K562 (cell line): ENCODE results near the gene SLC16A5. TPM values are rescaled to one million over a fixed set of nuclear protein-coding genes. Genes with fewer than 3 reads are reported as not detected.

Source experiments
- EGR1 ChIP-seq: fragments of 450-650 bp; conservative IDR thresholded peaks from 2 replicates; pipeline ENCODE4 v1.6.1; 2017; ENCODE audit warnings: mild to moderate bottlenecking
- HDAC1 ChIP-seq, 2 experiments: fragments of 450-650 bp; IDR thresholded peaks; 2 replicates each; pipeline ENCODE4 v1.6.1; 2016 to 2017; ENCODE audit warnings: inconsistent platforms in 1 of 2, mild to moderate bottlenecking in 1 of 2, moderate library complexity in 1 of 2
- HMGN3 ChIP-seq: IDR thresholded peaks from 2 replicates; pipeline ENCODE4 v1.6.1; 2011; ENCODE audit warnings: borderline replicate concordance, low read depth, mild to moderate bottlenecking, mixed read lengths, low read length; ENCODE audit not compliant: insufficient read length; ENCODE audit errors: extremely low read depth
- MGA ChIP-seq: fragments of 450-650 bp; IDR thresholded peaks from 2 replicates; pipeline ENCODE4 v1.6.1; 2016; ENCODE audit warnings: mild to moderate bottlenecking, moderate library complexity
- MTA3 ChIP-seq: fragments of 450-650 bp; formaldehyde crosslinking; IDR thresholded peaks from 2 replicates; pipeline ENCODE4 v1.6.1; 2017; ENCODE audit warnings: mild to moderate bottlenecking, borderline replicate concordance
- PCBP1 ChIP-seq: fragments of 200-400 bp; formaldehyde crosslinking; IDR thresholded peaks from 2 replicates; pipeline ENCODE4 v1.6.1; 2018; ENCODE audit warnings: mild to moderate bottlenecking, low read depth, low read length; ENCODE audit not compliant: poor library complexity, severe bottlenecking
- PHF8 ChIP-seq: fragments of 200-600 bp; sonication (generic); IDR thresholded peaks from 2 replicates; pipeline ENCODE4 v1.6.1; 2012; ENCODE audit warnings: mixed run types, mild to moderate bottlenecking, inconsistent platforms, low read length, moderate library complexity, borderline replicate concordance
- RREB1 ChIP-seq: fragments of 250-450 bp; sonication (Bioruptor Pico); IDR thresholded peaks from 2 replicates; pipeline ENCODE4 v1.4.0; 2020
- polyA plus RNA-seq, 8 experiments: library from polyadenylated mRNA; depleted of rRNA in 4 of 8; stranded (reverse) in 5 of 8; unstranded in 3 of 8; fragments of >200 nt; fragmentation: Nextera tagmentation in 2 of 8; fragmentation: Illumina TruSeq in 1 of 8; extraction: Ambion mirVana in 2 of 8; extraction: Trizol in 1 of 8; gene quantifications; 2 replicates each; pipeline versions ENCODE4 v1.2.1 to v1.2.3, GENCODE V29; 2011 to 2014; ENCODE audit warnings: inconsistent platforms in 1 of 8, missing spikeins in 1 of 8
- total RNA-seq, 7 experiments: library from RNA; depleted of rRNA in 6 of 7; stranded (reverse); fragments of >200 nt in 6 of 7; fragmentation: Illumina TruSeq in 2 of 7; extraction: Trizol in 2 of 7; gene quantifications; 2 replicates each; pipeline versions ENCODE4 v1.2.1 to v1.2.3, GENCODE V29; 2011 to 2021; ENCODE audit warnings: low replicate concordance in 1 of 7

Gene SLC16A5
- total and polyA plus RNA-seq, 9 of the 15 experiments (the other 6 are each of a cell fraction or from before 2014, with no cell fraction given), result 0.06 to 2.6 (median 0.91) TPM

- TF ChIP-seq MGA (peak; percentile 81), EGR1 (peak; percentile 90), HDAC1 (IDR thresholded peaks at IDR 0.05) (0 out of 4 replicates have a peak, but pooled peaks of 1 of the 2 experiments have one; percentile 13), PHF8 (peak; percentile 77; the same call in 1 of the 2 replicates), RREB1 (CRISPR knock-in tag) (no peak), HMGN3 (peak; percentile 90), PCBP1 (peak; percentile 49), MTA3 (0 out of 2 replicates have a peak, but pooled peaks have one; percentile 33)
These were observed 21.9 kb downstream of the SLC16A5 start, which contains the start of gene ARMC7 (continued) for GRCh38 chr17:75109407-75110233.
